ENCODE results near the gene CEACAM1. TPM values are rescaled to one million over a fixed set of nuclear protein-coding genes. Genes with fewer than 3 reads are reported as not detected.

The CEACAM1 gene
- 0.70 TPM for polyA plus RNA-seq (2013, experiment 1 of 2)
- polyA plus RNA-seq (2013, experiment 2 of 2), result 0.82 TPM

DNA sequence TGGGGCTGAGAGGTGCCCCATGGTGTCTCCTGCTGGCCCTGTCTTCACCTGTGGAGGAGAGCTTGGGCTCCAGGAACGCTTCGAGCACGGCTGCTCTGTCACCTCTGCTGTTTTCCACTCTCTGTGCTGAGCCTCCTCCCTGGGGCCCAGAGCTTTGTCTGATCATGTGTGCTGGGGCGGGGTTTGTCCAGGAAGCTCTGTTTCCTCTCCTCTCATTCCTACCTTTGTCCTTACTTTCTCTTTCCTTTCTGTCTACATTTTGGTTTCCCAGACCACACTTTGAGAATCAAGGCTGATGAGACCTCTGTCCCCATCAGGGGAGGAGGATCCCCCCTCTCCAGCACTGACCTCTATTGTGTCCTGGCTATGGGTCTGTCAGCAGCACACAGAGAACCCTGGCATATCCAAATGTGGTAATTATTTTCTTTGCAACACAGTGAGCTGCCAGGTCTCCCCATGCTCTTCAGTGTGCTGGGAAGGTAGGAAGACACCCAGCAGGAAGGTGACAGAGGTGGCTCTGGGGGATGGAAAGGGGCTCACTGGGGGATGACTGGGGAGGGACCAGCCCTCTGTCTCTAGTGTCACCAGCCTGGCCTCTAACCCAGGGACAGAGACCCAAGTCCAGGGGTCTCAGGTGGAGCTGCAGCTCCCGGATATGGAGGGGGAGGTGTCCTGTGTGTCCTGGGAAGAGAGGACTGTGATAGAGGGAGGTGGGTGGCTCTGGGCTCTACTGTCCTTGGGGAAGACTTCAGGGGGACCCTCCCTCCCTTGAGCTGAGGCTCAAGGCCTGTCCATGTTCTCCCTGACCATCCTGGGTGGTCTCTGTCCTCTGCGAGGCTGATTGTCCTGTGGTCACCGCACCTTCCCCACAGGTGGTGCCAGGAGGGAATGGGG lies at the start of gene CEACAM1:
CEACAM1 (minus strand) TSS at position 128 of the 894 bp plus-strand sequence; CDS start at position 21, 107 bp downstream.
- Histone ChIP-seq H3K27ac (ENCODE audit: low read depth, low read length) (no peak within 1 kb of the TSS), H3K9ac (ENCODE audit: low read depth, low read length) (no peak within 1 kb of the TSS), H3K4me1 (ENCODE audit: insufficient read depth, low read length) (peaks cover 7% of the 10 kb centered on the region), H3K36me3 (ENCODE audit: insufficient read depth, low read length) (no peaks in the 10 kb centered on the region), H3K27me3 (ENCODE audit: insufficient read depth, low read length) (no peaks in the 10 kb centered on the region), H3K9me3 (ENCODE audit: insufficient read depth, low read depth, low read length) (no peaks in the 10 kb centered on the region), H3K4me3 (ENCODE audit: low read length) (no peak within 1 kb of the TSS)
- WGBS, result 86% methylated on average over 7 of the region's 7 CpGs

- no peak overlapping the region for H3K27ac ChIP-seq (ENCODE audit: low read depth, low read length)
- H3K9ac ChIP-seq (ENCODE audit: low read depth, low read length), result no peak overlapping the region
- 83% methylated on average over 1 of the region's 1 CpG for WGBS
- peaks cover 5% of the 10 kb centered on the region; the same call in 1 of the 2 replicates for H3K4me1 ChIP-seq (ENCODE audit: insufficient read depth, low read length)
- H3K9me3 ChIP-seq (ENCODE audit: insufficient read depth, low read depth, low read length), result no peaks in the 10 kb centered on the region
- H3K27me3 ChIP-seq (ENCODE audit: insufficient read depth, low read length), result no peaks in the 10 kb centered on the region
- H3K36me3 ChIP-seq (ENCODE audit: insufficient read depth, low read length), result no peaks in the 10 kb centered on the region
- no peak overlapping the region for H3K4me3 ChIP-seq (ENCODE audit: low read length)
These were observed 48.7 kb upstream of the CEACAM1 start for GRCh38 chr19:42577016-42577415.

- Histone ChIP-seq H3K4me1 (ENCODE audit: insufficient read depth, low read length) (peaks cover 5% of the 10 kb centered on the region; the same call in 1 of the 2 replicates), H3K27ac (ENCODE audit: low read depth, low read length) (no peak overlapping the region), H3K4me3 (ENCODE audit: low read length) (no peak overlapping the region), H3K27me3 (ENCODE audit: insufficient read depth, low read length) (no peaks in the 10 kb centered on the region), H3K9ac (ENCODE audit: low read depth, low read length) (no peak overlapping the region), H3K9me3 (ENCODE audit: insufficient read depth, low read depth, low read length) (no peaks in the 10 kb centered on the region), H3K36me3 (ENCODE audit: insufficient read depth, low read length) (no peaks in the 10 kb centered on the region)
- WGBS, result 98% methylated on average over 2 of the region's 2 CpGs
These were observed 48.0 kb upstream of the CEACAM1 start for GRCh38 chr19:42576241-42576640.

GRCh38 chr19:42573642-42574041 lies 45.4 kb upstream of the CEACAM1 start:
- H3K27ac ChIP-seq (ENCODE audit: low read depth, low read length), result no peak overlapping the region
- H3K9me3 ChIP-seq (ENCODE audit: insufficient read depth, low read depth, low read length), result no peaks in the 10 kb centered on the region
- no peaks in the 10 kb centered on the region for H3K27me3 ChIP-seq (ENCODE audit: insufficient read depth, low read length)
- no peak overlapping the region for H3K9ac ChIP-seq (ENCODE audit: low read depth, low read length)
- H3K4me3 ChIP-seq (ENCODE audit: low read length), result no peak overlapping the region
- H3K36me3 ChIP-seq (ENCODE audit: insufficient read depth, low read length), result no peaks in the 10 kb centered on the region
- peaks cover 5% of the 10 kb centered on the region; the same call in 1 of the 2 replicates for H3K4me1 ChIP-seq (ENCODE audit: insufficient read depth, low read length)
- no CpG with 5 or more reads among the region's 1 CpG for WGBS

DNA sequence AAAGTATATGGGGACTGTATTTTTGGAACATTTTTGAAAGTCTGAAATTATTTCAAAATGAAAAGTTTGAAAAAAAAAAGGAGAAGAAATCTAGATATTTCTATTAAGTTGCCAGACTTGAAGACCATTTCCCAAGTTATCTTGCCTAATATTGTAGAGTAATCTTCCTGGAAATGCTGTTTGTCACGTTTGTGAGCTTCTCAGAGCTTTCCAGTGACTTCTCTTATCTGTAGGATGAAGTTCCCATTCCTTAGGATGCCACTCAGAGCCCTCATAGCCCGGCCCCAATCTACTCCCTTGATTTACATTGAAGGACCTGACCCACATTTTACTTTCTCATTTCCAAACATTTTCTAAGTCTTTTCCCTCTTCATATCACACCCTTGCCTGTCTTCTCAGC lies 42.8 kb upstream of the CEACAM1 start:
- Histone ChIP-seq H3K4me1 (ENCODE audit: insufficient read depth, low read length) (peaks cover 5% of the 10 kb centered on the region; the same call in 1 of the 2 replicates), H3K9me3 (ENCODE audit: insufficient read depth, low read depth, low read length) (no peaks in the 10 kb centered on the region), H3K27me3 (ENCODE audit: insufficient read depth, low read length) (no peaks in the 10 kb centered on the region), H3K27ac (ENCODE audit: low read depth, low read length) (no peak overlapping the region), H3K9ac (ENCODE audit: low read depth, low read length) (no peak overlapping the region), H3K4me3 (ENCODE audit: low read length) (no peak overlapping the region), H3K36me3 (ENCODE audit: insufficient read depth, low read length) (no peaks in the 10 kb centered on the region)
- 75% methylated on average over 2 of the region's 2 CpGs for WGBS

- H3K9me3 ChIP-seq (ENCODE audit: insufficient read depth, low read depth, low read length), result no peaks in the 10 kb centered on the region
- H3K27ac ChIP-seq (ENCODE audit: low read depth, low read length), result no peak overlapping the region
- no peak overlapping the region for H3K9ac ChIP-seq (ENCODE audit: low read depth, low read length)
- H3K36me3 ChIP-seq (ENCODE audit: insufficient read depth, low read length), result no peaks in the 10 kb centered on the region
- no peak overlapping the region for H3K4me3 ChIP-seq (ENCODE audit: low read length)
- no peaks in the 10 kb centered on the region for H3K27me3 ChIP-seq (ENCODE audit: insufficient read depth, low read length)
- peaks cover 5% of the 10 kb centered on the region; the same call in 1 of the 2 replicates for H3K4me1 ChIP-seq (ENCODE audit: insufficient read depth, low read length)
- 80% methylated on average over 2 of the region's 2 CpGs for WGBS
These were observed 40.9 kb upstream of the CEACAM1 start for GRCh38 chr19:42569193-42569592.

DNA sequence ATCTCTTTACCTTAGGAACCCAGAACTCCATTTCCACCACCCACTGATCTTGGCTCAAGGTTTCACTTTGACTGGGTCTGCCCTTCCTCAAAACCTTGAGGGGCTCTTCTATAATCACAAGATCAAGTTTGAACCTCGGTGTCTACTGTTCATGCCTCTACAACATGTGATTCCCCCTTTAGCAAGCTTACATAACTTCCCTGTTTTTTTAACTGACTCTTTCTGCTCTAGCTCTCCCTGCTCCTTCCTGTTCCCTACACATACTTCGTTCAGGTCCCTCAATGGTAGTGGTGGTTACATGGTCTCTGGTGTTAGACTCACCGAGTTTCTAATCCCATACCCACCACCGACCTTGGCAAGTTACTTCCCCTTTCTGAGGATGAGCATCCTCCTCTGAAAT lies 39.7 kb upstream of the CEACAM1 start:
- Histone ChIP-seq H3K36me3 (ENCODE audit: insufficient read depth, low read length) (no peaks in the 10 kb centered on the region), H3K9ac (ENCODE audit: low read depth, low read length) (no peak overlapping the region), H3K4me1 (ENCODE audit: insufficient read depth, low read length) (no peaks in the 10 kb centered on the region), H3K27ac (ENCODE audit: low read depth, low read length) (no peak overlapping the region), H3K4me3 (ENCODE audit: low read length) (no peak overlapping the region), H3K27me3 (ENCODE audit: insufficient read depth, low read length) (no peaks in the 10 kb centered on the region), H3K9me3 (ENCODE audit: insufficient read depth, low read depth, low read length) (no peaks in the 10 kb centered on the region)
- WGBS, result 96% methylated on average over 2 of the region's 4 CpGs

DNA sequence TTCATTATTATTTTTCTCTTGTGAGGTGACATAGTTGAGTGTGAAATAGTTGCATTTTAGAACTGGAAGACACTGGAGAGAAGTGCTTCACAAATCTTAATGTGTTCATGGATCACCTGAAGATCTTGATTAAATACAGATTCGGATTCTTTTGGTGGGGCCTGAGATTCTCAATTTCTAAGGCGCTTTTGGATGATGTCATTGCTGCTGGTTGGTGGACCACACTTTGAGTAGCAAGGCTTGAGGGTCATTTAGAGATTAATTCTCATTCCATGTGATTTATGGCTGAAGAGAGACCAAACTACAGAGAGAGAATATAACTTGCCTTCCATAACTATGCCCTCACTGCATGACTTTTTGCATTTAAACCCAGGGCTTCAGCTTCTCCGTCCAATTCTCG lies 39.3 kb upstream of the CEACAM1 start:
- H3K36me3 ChIP-seq (ENCODE audit: insufficient read depth, low read length), result no peaks in the 10 kb centered on the region
- no peak overlapping the region for H3K27ac ChIP-seq (ENCODE audit: low read depth, low read length)
- H3K27me3 ChIP-seq (ENCODE audit: insufficient read depth, low read length), result no peaks in the 10 kb centered on the region
- H3K9me3 ChIP-seq (ENCODE audit: insufficient read depth, low read depth, low read length), result no peaks in the 10 kb centered on the region
- WGBS, result 92% methylated on average over 4 of the region's 4 CpGs
- no peak overlapping the region for H3K9ac ChIP-seq (ENCODE audit: low read depth, low read length)
- no peaks in the 10 kb centered on the region for H3K4me1 ChIP-seq (ENCODE audit: insufficient read depth, low read length)
- H3K4me3 ChIP-seq (ENCODE audit: low read length), result no peak overlapping the region

GRCh38 chr19:42563352-42564210 lies 35.3 kb upstream of the CEACAM1 start:
- Histone ChIP-seq H3K27me3 (ENCODE audit: insufficient read depth, low read length) (no peaks in the 10 kb centered on the region), H3K9ac (ENCODE audit: low read depth, low read length) (no peak overlapping the region)
- 18% methylated on average over 7 of the region's 7 CpGs for WGBS

GRCh38 chr19:42561512-42561911 lies 33.2 kb upstream of the CEACAM1 start:
- no peak overlapping the region for H3K27ac ChIP-seq (ENCODE audit: low read depth, low read length)
- H3K9me3 ChIP-seq (ENCODE audit: insufficient read depth, low read depth, low read length), result no peaks in the 10 kb centered on the region
- 80% methylated on average over 2 of the region's 2 CpGs for WGBS
- no peak overlapping the region for H3K9ac ChIP-seq (ENCODE audit: low read depth, low read length)
- H3K4me1 ChIP-seq (ENCODE audit: insufficient read depth, low read length), result peaks cover 17% of the 10 kb centered on the region; the same call in 1 of the 2 replicates
- H3K27me3 ChIP-seq (ENCODE audit: insufficient read depth, low read length), result no peaks in the 10 kb centered on the region
- H3K4me3 ChIP-seq (ENCODE audit: low read length), result no peak overlapping the region
- H3K36me3 ChIP-seq (ENCODE audit: insufficient read depth, low read length), result no peaks in the 10 kb centered on the region

More at GRCh38 chr19:42563352-42564210, 35.3 kb upstream of the CEACAM1 start:
- H3K4me1 ChIP-seq (ENCODE audit: insufficient read depth, low read length), result peaks cover 12% of the 10 kb centered on the region; the same call in 1 of the 2 replicates
- no peak overlapping the region for H3K4me3 ChIP-seq (ENCODE audit: low read length)
- H3K9me3 ChIP-seq (ENCODE audit: insufficient read depth, low read depth, low read length), result no peaks in the 10 kb centered on the region
- H3K27ac ChIP-seq (ENCODE audit: low read depth, low read length), result no peak overlapping the region
- H3K36me3 ChIP-seq (ENCODE audit: insufficient read depth, low read length), result no peaks in the 10 kb centered on the region

DNA sequence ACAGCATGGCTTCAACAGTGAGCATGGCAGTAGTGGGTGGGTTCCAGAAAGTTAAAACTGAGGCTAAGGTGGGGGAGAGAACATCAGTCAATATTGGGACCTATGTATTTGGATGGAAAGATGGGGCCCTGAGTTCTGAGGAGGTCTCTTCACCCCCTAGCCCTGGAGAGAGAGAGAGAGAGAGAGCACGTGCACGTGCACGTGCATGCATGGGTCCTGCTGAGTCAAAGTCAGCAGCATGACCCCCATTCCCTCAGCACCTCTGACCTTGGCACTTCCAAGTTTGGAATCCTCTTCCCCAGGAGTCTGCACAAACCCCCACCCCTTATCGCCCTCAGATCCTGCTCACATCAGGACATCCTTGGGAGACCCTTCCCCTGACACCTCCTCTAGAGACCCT lies 32.5 kb upstream of the CEACAM1 start:
- no peaks in the 10 kb centered on the region for H3K9me3 ChIP-seq (ENCODE audit: insufficient read depth, low read depth, low read length)
- no peaks in the 10 kb centered on the region for H3K36me3 ChIP-seq (ENCODE audit: insufficient read depth, low read length)
- H3K27me3 ChIP-seq (ENCODE audit: insufficient read depth, low read length), result no peaks in the 10 kb centered on the region
- peaks cover 20% of the 10 kb centered on the region; the same call in 1 of the 2 replicates for H3K4me1 ChIP-seq (ENCODE audit: insufficient read depth, low read length)
- H3K4me3 ChIP-seq (ENCODE audit: low read length), result no peak overlapping the region
- no peak overlapping the region for H3K9ac ChIP-seq (ENCODE audit: low read depth, low read length)
- 90% methylated on average over 4 of the region's 4 CpGs for WGBS
- H3K27ac ChIP-seq (ENCODE audit: low read depth, low read length), result no peak overlapping the region

Data from HUES64 (cell line).